ENCODE measurements around the gene PLB1. TPM values are rescaled to one million over a fixed set of nuclear protein-coding genes. Genes with fewer than 3 reads are reported as not detected.
"Not testable (repeated sequence)": the region's sequence is repeated elsewhere in the genome, so short reads cannot be mapped to it uniquely, and the experiment has no call there.

The PLB1 gene
- total RNA-seq, 1 experiment from 2014 or later: 0.10 TPM

DNA sequence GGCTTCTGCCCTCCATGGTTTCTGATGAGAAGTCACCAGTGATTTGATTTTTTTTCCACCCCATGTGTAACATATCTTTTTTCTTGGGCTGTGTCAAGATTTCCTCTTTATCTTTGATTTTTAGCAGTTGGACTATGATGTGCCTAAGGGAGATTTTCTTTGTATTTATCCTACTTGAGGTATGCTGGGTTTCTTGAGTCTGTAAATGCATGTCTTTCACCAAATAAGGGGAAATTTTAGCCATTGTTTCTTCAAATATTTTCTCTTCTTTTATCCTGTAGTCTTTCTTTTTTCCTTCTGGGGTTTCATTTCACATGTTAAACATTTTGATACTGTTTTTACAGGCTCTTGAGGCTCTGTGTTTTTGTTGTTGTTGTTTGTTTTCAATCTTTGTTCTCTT is 33.7 kb upstream of the PLB1 start:
- in situ Hi-C loops (cut with HindIII; ENCODE audit: low pct_unique_long_range_greater_than_20kb, low sequenced_read_pairs): no loop called here
- DNase-seq (ENCODE audit: low read depth): no peak

DNA sequence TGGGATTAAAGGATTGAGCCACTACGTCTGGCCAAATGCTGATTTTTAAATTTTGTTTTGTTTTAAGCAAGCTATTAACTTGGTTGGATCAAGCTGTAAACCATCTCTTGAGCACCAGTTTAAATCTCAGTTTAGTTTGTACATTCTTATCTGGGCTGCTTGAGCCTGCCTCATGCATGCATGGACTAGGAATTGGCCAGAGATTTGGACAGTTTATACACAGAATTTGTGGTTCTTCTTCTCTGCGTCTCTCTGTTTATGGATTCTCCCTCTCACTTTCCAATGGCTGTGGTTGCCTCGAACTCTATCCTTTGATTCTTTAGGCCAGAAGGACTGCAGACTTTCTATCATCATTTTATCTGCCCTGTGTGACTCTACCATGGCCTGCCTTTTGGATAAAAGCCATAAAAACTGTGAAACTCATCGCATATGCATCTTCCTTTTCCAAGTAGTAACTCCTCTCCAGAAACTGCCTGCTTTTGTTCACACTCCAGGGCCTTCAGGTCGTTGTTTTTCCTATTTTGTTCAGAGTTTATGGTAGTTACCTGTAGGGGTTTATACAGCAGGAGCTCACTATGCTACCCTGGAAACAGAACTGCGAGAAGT is 32.5 kb upstream of the PLB1 start:
- in situ Hi-C loops (cut with HindIII; ENCODE audit: low pct_unique_long_range_greater_than_20kb, low sequenced_read_pairs): no loop called here
- DNase-seq (ENCODE audit: low read depth): no peak

DNA sequence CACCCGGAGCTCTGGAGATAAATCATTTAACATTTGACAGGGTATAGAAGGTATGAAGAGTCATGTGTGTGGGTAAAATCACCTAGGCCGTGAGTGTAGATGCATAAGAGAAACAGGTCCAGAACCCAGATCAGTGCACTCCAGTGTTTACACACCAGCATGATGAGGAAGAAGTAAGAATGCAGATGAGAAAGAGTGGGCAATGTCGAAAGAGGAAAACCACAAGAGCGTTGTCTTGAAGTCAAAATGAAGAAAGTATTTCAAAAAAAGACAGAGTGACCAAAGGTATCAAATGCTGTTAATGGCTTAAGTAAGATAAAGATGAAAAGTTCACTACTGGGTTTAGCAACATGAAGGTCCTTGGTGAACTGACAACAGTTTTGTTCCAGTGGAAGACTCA is 32.0 kb upstream of the PLB1 start:
- in situ Hi-C loops (cut with HindIII; ENCODE audit: low pct_unique_long_range_greater_than_20kb, low sequenced_read_pairs): no loop called here
- DNase-seq (ENCODE audit: low read depth): no peak

DNA sequence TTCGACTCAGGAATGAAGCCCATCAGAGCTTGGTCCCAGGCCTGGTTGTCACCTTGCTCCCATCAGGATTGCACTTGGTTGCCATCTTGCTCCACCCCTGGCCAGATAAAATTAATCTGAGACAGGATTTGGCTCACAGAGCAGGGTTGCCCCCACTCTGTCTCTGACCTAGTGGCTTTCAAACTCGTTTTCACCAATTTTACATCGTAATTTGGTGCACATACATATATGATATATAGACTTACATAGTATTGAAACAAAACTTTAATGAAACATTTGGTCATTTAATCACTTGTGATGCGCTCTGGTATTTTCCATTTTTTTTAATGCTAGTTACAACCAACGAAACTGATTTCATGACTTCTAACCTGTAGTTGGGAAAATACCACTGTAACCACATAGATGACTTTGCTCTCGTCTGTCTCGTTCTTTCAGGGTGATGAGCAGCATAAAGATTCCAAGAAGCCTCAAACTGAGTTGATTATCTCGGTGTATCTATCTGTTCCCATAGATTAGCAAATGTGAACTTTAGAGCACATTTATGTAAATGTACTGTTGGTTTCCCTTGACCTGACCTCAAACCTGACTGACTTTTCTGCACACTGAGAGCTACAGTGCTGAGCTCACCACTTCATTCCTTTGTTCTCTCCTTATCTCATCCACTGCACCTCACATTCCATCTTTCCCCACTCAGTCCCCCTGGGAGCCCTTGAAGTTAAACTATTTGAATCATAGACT is 30.5 kb upstream of the PLB1 start:
- in situ Hi-C loops (cut with HindIII; ENCODE audit: low pct_unique_long_range_greater_than_20kb, low sequenced_read_pairs): no loop called here
- DNase-seq (ENCODE audit: low read depth): no peak

DNA sequence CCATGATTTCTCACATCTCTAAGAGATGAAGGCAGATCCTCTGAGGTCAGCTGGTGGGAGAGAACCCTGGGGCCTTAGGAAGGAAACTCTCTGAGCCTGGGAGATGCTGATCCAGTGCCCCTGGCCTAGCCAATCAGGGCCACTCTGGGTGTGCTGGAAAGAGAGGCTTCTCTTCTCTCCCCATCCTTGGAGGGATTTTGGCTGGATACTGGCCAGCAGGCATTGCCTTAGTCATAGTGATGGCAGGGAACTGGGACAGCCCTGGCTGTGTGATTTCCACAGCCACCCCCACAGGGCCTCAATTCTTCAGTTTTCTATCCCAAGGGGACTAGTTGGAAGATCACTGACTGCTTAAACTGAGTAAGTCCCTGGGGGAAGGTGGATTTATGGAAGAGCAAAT is 26.6 kb upstream of the PLB1 start:
- in situ Hi-C loops (cut with HindIII; ENCODE audit: low pct_unique_long_range_greater_than_20kb, low sequenced_read_pairs): no loop called here
- DNase-seq (ENCODE audit: low read depth): no peak

DNA sequence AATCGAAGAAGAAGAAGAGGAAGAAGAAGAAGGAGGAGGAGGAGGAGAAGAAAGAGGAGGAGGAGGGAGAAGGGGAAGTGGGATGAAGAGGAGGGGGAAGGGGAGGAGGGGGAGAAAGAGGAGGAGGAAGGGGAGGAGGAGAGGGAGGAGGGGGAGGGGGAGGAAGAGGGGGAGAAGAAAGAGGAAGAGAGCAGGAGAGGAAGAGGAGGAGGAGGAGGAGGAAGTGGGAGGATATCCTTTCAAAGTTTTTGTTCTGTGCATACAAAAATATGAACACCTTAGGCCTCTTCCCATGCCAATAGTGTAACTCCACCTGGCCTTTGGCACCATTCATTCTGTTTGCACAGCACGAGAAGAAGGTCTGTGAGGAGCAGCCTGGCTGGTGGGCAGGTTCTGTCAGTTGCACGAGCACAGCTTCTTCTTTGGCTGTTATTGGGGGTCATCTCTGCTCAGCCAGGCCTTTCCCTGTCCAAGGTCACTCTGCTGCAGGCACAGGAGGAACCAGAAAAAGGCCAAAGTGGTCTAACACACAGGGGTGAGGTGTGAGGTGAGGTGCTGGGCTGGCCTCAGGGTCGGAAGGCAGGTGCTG is 25.8 kb upstream of the PLB1 start:
- in situ Hi-C loops (cut with HindIII; ENCODE audit: low pct_unique_long_range_greater_than_20kb, low sequenced_read_pairs): no loop called here

DNA sequence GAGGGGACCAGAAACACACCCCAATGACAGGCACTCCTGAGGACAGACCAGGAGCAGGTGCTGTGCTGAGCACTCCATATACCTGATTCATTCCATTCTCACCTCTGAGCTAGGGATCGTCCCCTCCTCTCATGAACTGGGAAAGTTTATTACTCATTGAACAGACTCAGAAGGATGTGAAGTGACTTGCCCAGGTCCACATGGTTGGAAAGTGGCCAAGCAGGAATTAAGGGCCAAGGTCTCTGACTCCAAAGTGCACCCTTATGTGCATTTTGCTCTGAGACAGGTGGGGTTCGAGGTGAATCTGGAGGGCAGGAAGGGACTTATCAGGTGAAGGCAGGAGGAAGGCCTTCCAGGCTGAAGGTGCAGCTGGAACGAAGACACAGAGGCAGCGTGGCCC is 25.1 kb upstream of the PLB1 start:
- no peak for DNase-seq (ENCODE audit: low read depth)
- in situ Hi-C loops (cut with HindIII; ENCODE audit: low pct_unique_long_range_greater_than_20kb, low sequenced_read_pairs): no loop called here

More for the DNA sequence above, 25.8 kb upstream of the PLB1 start:
- no peak for DNase-seq (ENCODE audit: low read depth)

DNA sequence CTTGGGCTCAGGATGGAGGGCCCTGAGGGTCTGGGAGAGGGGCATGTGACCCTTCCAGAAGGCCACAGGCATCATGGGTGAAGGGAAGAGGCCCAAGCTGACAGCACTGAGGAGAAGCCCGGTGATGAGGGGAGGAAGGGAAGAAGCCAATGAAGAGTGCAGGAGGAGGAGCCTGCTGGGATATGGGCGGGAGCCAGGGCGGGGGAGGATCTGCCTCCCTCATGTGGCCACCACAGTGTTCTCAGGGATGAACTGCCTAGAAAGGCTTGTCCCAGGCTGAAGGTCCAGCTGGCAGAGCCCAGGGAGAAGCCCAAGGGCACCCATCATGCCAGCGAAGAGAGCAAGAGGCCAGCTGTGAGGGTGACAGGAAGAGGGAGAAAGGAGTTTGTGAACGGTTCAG is 24.6 kb upstream of the PLB1 start:
- in situ Hi-C loops (cut with HindIII; ENCODE audit: low pct_unique_long_range_greater_than_20kb, low sequenced_read_pairs): no loop called here
- DNase-seq (ENCODE audit: low read depth): no peak

DNA sequence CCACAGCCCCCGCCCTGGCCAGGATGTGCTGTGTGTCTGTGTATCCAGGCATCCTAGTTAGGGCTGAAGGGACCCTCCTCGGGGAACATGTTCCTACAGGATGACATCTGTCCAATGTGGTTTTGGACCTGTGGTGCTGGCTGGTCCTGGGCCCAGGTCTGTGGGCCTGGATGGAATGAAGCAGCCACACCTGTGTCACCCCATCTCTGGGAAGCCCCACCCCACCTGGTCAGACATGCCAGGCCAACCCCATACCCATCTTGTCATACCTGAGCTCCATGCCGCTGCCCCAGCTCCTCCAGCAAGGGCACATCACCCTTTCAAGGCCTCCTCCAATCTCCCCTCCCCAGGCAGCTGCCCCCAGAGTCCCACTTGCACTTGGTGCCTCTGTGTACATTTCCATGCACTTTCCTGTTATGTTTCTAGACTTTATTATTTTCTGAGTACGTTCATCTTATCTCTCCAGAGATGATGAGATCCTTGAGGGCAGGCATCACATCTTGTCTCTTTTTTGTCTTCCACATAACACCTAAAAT is 24.1 kb upstream of the PLB1 start:
- in situ Hi-C loops (cut with HindIII; ENCODE audit: low pct_unique_long_range_greater_than_20kb, low sequenced_read_pairs): no loop called here

DNA sequence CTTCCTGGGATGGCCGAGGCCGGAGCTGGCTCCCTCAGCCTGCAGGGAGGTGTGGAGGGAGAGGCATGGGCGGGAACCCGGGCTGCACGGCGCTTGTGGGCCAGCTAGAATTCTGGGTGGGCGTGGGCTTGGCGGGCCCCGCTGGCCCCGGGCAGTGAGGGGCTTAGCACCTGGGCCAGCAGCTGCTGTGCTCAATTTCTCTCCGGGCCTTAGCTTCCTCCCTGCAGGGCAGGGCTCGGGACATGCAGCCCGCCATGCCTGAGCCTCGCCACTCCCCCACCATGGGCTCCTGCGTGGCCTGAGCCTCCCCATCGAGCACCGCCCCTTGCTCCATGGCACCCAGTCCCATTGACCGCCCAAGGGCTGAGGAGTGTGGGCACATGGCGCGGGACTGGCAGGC is 23.2 kb upstream of the PLB1 start:
- in situ Hi-C loops (cut with HindIII; ENCODE audit: low pct_unique_long_range_greater_than_20kb, low sequenced_read_pairs): not testable (repeated sequence)

More for the DNA sequence above, 24.1 kb upstream of the PLB1 start:
- no peak for DNase-seq (ENCODE audit: low read depth)

DNA sequence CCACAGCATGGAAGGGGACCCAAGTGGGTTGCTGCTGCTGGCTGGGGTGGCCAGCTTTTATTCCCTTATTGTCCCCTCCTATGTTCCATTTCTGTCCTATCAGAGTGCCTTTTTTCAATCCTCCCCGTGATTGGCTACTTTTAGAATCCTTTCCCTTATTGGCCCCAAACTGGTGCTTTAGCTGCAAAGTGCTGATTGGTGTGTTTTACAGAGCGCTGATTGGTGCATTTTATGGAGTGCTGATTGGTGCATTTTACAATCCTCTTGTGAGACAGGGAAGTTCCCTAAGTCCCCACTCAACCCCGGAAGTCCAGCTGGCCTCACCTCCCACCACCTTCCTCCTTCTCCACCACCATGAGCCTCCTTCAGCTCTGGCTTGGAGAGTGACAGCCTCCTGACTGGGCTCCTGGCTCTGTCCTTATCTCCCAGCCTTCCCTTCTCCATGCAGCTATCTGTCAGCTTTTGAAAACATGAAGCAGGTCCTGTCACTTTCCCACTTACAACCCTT is 20.7 kb upstream of the PLB1 start:
- in situ Hi-C loops (cut with HindIII; ENCODE audit: low pct_unique_long_range_greater_than_20kb, low sequenced_read_pairs): no loop called here

More for the DNA sequence above, 23.2 kb upstream of the PLB1 start:
- DNase-seq (ENCODE audit: low read depth): not testable (repeated sequence)

DNA sequence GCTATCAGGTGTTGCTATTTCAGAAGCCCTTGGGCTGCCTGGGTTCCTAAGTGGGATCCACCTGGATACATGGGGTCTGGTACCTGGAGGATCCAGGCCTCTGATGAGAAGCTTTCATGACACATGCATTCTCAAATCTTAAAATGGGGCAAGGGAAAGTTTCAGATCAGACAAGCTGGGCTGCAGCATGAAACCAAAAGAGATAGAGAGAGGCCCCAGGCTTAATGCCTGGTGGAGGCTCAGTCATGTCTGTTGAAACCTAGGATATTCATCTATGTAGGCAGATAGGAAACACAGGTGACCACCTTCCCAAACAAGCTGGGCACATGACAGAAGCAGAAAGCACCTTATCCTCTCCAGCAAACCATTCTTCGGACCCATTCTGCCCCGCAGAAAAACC is 18.8 kb upstream of the PLB1 start:
- in situ Hi-C loops (cut with HindIII; ENCODE audit: low pct_unique_long_range_greater_than_20kb, low sequenced_read_pairs): no loop called here

More for the DNA sequence above, 20.7 kb upstream of the PLB1 start:
- no peak for DNase-seq (ENCODE audit: low read depth)

DNA sequence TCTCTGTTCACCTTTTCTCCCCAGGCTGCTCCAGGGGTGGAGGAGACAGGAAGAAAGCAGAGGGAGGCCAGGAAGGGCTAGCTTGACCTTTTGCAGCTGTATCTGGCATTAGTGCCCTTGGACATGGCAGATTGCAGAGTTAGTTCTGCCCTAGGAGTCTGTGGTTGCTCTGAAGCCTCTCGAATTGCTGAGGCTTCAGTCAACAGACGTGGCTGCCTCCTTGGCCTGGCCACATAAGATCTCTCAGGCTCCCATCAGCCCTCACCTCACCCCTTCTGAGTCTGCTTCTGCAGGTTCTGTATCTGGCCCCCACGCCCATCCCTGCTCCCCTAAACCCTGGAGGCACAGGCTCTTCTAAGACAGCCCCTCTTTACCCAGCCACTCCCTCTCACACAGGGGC is 18.2 kb upstream of the PLB1 start:
- DNase-seq (ENCODE audit: low read depth): no peak
- in situ Hi-C loops (cut with HindIII; ENCODE audit: low pct_unique_long_range_greater_than_20kb, low sequenced_read_pairs): no loop called here

More for the DNA sequence above, 18.8 kb upstream of the PLB1 start:
- no peak for DNase-seq (ENCODE audit: low read depth)

DNA sequence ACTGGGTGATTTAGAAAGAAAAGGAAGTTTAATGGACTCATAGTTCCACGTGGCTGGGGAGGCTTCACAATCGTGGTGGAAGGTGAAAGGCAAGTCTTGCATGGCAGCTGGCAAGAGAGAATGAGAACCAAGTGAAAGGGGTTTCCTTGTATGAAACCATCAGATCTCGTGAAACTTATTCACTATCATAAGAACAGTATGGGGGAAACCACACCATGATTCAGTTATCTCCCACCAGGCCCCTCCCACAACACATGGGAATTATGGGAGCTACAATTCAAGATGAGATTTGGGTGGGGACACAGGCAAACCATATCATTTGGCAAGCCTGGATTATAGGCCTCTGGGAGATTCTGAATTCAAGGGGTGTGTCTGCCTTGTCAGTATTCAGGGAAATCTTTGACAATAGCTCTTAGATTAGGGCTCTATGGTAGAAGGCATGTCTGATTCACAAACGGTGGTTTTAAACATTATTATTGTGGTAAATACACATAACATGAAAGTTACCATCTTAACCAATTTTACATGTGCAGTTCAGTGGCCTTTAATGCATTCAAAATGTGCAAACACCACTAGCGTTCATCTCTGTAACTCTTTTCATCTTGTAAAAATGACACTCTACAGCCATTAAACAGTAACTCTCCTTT is 15.3 kb upstream of the PLB1 start:
- no peak for DNase-seq (ENCODE audit: low read depth)
- in situ Hi-C loops (cut with HindIII; ENCODE audit: low pct_unique_long_range_greater_than_20kb, low sequenced_read_pairs): no loop called here

DNA sequence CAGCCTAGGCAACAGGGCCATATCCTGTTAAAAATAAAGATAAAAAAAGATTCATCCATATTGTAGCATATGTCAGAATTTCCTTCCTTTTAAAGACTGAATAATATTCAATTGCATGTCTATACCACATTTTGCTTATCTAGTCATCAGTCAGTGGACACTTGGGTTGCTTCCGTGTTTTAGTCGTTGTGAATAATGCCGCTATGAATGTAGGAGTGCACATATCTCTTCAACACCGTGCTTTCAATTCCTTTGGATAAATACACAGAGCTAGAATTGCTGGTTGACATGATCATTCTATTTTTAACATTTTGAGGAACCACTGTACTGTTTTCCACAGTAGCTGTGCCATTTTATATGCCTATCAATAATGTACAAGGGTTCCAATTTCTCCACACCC is 14.0 kb upstream of the PLB1 start:
- in situ Hi-C loops (cut with HindIII; ENCODE audit: low pct_unique_long_range_greater_than_20kb, low sequenced_read_pairs): no loop called here
- no peak for DNase-seq (ENCODE audit: low read depth)

DNA sequence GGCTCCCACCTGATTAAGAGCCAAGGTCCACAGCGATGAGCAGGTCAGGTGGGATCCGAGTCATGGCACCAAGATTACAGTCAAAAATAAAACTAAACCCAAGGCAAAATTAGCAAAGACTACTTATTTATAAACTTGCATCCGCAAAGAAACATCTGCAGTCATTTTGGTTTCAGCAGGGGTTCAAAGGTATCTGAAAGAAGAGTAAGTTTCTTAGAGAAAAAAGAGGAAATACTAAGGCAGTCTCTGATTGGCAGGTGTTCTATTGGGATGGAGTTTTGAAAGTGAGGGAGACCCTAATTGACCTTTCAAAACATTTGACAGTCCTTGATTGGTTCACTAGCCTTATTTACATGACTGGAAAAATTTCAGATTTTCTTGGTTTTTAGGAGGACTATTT is 11.0 kb upstream of the PLB1 start:
- in situ Hi-C loops (cut with HindIII; ENCODE audit: low pct_unique_long_range_greater_than_20kb, low sequenced_read_pairs): no loop called here
- no peak for DNase-seq (ENCODE audit: low read depth)

DNA sequence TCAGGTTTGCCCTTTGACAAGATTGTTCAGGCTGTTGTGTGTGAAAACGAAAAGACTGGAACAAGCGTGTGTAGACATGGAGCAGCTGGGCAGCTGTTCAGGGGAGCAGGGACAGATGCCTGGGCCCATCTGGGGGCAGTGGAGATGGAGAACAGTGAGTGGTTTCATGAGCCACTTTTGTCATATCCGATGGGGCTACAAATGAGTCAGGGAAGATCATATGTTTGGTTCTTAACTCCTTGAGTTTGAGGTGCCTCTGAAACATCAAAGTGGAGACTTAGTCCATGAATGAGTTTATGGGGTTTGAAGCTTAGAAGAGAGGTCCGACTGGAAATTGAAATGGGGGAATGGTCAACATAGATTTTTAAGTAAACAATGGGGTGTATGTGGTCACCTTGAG is 9.3 kb upstream of the PLB1 start:
- DNase-seq (ENCODE audit: low read depth): no peak
- in situ Hi-C loops (cut with HindIII; ENCODE audit: low pct_unique_long_range_greater_than_20kb, low sequenced_read_pairs): no loop called here

DNA sequence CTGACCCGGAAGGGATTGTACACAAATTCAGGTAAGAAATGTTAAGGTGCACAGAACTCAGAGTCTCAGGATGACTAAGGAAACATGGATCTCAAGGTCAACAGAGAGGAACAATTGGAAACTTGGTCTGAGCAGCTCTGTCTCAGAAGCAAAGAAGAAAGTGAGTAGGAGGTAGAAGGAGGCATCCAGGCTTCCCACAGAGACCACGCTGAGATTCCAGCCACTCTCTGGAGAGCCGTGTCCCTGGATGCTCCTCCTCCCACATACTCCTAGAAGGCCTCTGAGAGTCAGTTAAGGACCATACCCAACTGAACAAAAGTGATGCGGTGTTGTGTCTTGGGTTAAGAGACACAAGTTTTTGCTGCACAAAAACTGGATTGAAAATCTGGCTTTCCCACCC is 8.6 kb upstream of the PLB1 start:
- no peak for DNase-seq (ENCODE audit: low read depth)
- in situ Hi-C loops (cut with HindIII; ENCODE audit: low pct_unique_long_range_greater_than_20kb, low sequenced_read_pairs): no loop called here
